Activated effector memory CD4-positive, alpha-beta T cell treated with Interleukin-2 at 50 U/mL for 16 hours (primary cell): Measurements from ENCODE around the gene ZNF653.
"Not testable (repeated sequence)": the region's sequence is repeated elsewhere in the genome, so short reads cannot be mapped to it uniquely, and the experiment has no call there.

Source experiments
- DNase-seq: peaks from one replicate; pipeline ENCODE4 v3.0.0-alpha.2; 2020

ZNF653 gene

DNA sequence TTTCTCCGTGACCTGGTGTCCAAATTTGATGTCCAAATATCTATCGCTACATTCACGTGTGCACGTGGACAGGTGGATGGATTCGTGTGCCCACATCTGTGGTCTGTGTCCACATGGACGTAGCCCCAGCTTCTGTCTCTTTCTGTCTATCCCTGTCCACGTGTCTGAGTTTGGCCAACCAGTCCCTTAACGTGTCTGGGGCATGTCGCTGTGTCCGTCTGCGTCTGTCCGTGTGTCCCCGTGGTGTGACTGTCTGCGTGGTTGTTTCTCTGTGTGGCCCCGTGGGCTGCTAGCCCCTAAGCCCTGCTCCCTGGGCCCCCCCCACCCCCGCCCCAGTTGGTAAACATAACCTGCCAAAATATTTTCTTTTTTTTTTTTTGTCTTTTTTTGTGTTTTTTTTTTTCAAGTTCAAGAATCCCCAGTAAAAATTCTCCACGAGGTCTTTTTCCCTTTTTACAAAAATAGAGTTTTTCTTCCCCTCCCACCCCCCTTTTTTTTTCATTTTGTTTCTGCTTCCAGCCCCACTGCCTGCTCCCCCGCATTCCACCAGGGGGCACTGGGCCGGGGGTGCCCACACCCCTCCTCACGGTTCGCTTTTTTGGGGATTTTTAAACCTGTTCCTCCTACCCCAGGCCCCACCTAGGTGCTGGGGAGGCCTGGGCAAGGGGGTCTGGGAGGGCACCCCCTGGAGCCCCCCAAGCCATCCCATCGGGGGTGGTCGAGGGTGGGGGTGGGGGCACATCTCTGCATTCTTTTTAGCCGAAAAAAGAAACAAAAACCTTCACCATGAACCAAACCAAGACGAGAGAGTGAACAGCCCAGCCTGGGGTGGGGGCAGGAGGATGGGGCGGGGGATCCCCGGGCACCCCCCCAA lies 51.9 kb downstream of the ZNF653 start:
- no peak for DNase-seq

DNA sequence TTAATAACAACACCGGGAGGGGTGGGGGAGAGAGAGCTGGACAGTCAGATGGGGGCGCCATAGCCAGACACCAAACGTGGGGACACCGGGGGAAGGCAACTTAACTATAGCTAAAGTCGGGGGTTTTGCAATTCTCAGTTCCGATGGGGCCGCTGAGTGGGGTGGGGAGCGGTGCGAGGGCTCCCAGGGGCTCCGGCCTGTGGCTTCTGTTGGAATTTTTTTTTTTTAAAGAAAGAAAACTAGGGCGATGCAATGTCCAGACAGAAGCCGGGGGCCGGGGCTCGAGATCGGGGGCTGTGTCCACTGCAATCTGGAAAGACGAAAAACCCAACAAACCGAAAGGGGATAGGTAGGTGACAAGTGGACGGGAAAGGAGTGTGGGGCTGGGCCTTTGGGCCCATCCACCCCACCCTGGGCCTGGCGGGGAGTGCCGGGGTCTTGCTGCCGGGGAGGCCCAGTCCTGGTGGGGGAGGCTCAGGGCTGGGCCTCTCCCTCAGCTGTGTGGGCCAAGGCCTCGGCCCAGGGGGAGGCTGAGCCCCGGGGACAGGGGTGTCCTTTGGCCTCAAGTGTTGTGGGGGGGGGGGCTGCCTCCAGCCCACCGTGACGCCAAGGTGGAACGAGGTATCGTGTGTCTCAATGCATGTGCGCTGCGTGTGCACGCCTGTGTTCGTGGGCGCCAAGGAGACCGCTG lies 52.9 kb downstream of the ZNF653 start:
- no peak for DNase-seq

- DNase-seq = no peak
Measured at GRCh38 chr19:11451871-11452619, 53.6 kb downstream of the ZNF653 start.

DNA sequence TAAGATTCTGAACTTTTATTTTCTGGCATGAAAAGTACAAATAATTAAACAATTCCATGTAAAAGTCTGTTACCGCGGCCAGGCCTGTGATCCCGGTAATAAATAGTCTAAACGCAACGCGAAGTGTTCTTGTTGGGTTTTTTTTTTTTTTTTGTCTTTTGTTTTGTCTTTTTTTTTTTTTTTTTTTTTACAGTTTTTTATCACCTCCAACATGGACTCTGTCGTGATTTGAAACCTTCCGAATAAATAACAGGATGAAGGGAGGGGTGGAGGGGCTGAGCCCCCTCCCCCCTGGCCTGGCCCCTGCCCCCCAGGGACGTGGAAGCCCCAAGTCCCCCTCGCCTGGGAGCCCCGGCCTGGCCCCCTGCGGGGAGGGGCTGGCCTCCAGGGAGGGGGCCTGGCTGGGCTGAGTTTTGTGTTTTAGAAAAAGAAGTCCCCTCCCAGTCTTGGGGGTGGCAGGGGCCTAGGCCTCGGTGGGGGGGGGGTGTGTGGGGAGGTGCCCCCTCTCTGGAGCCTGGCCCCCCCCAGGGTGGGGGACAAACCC lies 54.2 kb downstream of the ZNF653 start:
- DNase-seq = no peak

DNA sequence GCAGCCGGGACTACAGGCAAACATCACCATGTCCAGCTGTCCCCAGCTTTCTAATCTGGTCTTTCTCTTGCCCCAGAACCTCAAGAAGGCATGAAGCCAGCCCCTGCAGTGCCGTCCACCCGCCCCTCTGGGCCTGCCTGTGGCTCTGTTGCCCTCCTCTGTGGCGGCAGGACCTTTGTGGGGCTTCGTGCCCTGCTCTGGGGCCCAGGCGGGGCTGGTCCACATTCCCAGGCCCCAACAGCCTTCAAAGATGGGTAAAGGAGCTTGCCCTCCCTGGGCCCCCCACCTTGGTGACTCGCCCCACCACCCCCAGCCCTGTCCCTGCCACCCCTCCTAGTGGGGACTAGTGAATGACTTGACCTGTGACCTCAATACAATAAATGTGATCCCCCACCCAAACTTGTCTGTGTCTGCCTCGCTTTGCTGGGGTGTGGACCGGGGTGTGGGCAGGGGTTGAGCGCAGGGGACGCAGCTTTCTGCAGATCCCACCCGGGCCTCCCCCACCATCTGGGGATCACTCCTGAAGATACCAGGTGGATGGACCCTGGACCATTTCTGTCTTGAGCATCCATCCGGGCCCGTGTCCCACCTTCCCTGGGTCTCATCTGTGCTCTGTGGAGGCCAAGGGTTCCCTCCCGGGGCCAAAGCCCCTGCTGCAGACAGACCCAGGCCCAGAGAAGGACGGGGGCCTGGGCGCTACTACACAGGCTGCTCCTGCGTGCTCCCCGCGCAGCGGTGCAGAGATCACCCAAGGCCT lies 54.9 kb downstream of the ZNF653 start:
- DNase-seq = no peak

DNA sequence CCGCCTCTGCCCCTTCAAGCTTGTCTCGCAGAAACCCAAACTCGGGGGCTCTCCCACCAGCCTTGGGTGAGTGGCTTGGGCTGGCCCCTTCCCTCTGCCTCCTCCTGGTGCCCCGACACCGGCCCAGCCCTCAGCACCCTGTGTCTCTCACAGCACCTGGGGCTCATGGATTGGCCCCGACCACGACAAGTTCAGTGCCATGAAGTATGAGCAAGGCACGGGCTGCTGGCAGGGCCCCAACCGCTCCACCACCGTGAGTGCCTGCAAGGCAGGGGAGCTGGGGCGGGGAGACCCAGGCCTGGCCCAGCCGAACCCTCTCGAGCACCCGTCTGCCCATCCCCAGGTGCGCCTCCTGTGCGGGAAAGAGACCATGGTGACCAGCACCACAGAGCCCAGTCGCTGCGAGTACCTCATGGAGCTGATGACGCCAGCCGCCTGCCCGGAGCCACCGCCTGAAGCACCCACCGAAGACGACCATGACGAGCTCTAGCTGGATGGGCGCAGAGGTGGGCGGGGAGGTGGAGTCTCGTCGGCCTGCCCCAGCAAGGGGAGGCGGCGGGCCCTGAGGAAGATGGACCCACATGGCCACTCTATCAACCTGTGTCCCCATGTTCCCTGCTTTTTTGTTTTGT lies 56.6 kb downstream of the ZNF653 start:
- no peak for DNase-seq

DNA sequence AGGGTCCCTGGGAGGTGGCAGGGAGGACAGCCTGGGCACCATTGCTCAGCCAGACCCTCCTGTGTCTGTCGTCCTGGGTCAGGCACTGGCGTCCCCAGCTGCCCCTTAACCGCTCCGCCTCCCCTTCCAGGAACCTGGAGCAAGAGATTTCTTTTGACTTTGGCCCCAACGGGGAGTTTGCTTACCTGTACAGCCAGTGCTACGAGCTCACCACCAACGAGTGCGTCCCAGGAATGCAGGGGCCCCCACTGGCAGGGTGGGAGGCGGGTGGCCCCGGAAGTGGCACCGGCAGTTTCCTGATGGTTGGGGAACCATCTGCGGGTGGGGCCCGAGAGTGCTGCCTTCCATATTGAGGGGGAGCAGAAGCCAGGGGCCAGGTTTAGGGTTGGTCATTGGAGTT lies 57.2 kb downstream of the ZNF653 start:
- no peak for DNase-seq

- no peak for DNase-seq
Measured at GRCh38 chr19:11447347-11448262, 58.0 kb downstream of the ZNF653 start.

GRCh38 chr19:11446652-11447301 lies 58.9 kb downstream of the ZNF653 start:
- peak; percentile 9 for DNase-seq

DNA sequence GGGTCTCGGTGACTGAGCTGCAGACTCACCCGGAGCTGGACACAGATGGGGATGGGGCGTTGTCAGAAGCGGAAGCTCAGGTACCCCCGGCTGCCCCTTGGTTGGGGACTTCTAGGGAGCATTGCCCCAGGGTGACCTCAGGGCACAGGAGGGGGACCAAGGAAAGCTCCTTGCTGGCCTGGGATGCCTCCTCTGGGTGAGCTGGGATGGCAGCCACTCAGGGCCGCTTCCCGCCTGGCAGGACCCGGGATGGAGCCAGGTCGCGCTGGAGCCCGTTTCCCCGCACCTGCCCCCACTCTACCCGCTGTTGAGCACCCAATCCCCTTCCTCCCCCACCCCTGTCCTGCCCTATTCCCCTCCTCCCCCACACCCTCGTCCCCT lies 59.4 kb downstream of the ZNF653 start:
- no peak for DNase-seq

- no peak for DNase-seq
Measured at GRCh38 chr19:11445141-11445540, 60.5 kb downstream of the ZNF653 start.

DNA sequence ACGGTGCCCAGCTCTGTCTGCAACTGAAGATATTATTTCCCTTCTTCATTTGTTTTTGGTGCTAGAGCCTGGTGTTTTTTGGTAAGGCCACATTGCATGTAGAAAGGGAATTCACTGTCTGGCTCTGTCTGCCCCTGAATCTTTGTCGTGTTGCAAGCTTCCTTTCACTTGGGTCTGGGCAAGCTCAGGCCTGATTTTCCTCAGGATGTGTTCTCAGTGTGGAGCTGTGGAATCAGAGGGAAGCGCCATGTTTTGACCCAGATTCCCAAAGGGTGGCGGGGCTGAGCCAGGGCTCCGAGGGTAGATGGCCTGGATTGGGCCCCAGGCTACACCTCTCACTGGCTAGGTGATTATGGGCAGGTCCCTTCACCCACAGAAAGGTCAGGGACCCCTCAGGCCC lies 61.6 kb downstream of the ZNF653 start:
- no peak for DNase-seq

- DNase-seq = no peak
Measured at GRCh38 chr19:11437955-11438354, 67.7 kb downstream of the ZNF653 start.

DNA sequence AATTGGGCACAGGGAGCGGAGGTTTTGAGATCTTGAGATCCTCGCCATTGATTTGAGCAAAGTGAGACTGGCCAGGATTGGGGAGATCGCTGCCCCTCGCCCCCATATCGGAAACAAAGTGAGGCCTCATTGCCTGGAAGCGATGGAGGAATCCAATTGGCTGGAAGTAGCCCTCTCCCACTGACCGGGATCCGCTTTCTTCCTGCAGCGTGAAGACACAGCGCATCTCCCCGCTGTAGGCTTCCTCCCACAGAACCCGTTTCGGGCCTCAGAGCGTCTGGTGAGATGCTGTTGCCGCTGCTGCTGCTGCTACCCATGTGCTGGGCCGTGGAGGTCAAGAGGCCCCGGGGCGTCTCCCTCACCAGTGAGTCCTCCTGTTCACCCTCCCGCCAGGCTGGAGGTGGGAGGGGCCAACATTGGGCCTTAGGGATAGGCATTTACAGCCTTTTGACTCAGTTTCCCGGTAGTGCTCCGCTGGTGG lies 69.8 kb downstream of the ZNF653 start:
- no peak for DNase-seq

- peak; percentile 97 for DNase-seq
Measured at GRCh38 chr19:11435057-11435832, 70.4 kb downstream of the ZNF653 start, which contains the start of the genes ODAD3 and PRKCSH. ODAD3 (minus strand) TSS chr19:11435121; CDS start chr19:11435016, 105 bp downstream. PRKCSH (plus strand) TSS chr19:11435635; CDS start chr19:11436118, 483 bp downstream.

DNA sequence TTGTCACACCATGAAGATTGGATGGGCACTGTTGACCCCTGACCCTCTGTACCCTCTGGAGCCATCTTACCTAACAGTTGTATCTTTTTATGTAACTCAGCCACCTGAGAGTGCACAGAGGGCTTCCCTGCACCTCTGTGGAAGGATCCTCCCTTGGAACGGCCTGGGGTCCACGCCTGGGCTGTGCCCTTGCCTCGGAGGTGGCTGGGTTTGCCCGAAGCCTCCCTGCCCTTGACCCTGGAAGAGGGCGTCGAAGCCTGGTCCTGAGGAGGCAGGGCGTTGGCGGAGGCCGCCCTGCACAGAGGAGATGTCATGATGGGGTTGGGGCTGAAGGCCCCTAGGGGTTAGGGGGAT lies 71.0 kb downstream of the ZNF653 start:
- no peak for DNase-seq

DNA sequence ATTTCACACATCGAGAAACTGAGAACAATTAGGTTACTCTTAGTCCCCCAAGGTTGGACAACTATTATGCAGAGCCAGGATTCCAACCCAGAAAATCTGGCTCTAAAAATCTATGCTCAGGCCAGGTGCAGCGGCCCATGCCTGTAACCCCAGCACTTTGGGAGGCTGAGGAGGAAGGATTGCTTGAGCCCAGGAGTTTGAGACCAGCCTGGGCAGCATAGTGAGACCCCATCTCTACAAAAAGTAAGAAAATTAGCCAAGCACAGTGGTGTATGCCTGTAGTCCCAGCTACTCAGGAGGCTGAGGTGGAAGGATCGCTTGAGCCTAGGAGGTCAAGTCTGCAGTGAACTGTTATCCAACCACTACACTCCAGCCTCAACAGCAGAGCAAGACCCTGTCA lies 72.1 kb downstream of the ZNF653 start:
- DNase-seq = not testable (repeated sequence)
